ENCODE measurements around the gene SOX4. TPM values are rescaled to one million over a fixed set of nuclear protein-coding genes. Genes with fewer than 3 reads are reported as not detected.
A peak's percentile ranks its signal among the peaks of the same experiment; 100 is the strongest.

Gene SOX4
- polyA plus RNA-seq, 3 donors = 2.2 to 15.7 (median 2.5) TPM

DNA sequence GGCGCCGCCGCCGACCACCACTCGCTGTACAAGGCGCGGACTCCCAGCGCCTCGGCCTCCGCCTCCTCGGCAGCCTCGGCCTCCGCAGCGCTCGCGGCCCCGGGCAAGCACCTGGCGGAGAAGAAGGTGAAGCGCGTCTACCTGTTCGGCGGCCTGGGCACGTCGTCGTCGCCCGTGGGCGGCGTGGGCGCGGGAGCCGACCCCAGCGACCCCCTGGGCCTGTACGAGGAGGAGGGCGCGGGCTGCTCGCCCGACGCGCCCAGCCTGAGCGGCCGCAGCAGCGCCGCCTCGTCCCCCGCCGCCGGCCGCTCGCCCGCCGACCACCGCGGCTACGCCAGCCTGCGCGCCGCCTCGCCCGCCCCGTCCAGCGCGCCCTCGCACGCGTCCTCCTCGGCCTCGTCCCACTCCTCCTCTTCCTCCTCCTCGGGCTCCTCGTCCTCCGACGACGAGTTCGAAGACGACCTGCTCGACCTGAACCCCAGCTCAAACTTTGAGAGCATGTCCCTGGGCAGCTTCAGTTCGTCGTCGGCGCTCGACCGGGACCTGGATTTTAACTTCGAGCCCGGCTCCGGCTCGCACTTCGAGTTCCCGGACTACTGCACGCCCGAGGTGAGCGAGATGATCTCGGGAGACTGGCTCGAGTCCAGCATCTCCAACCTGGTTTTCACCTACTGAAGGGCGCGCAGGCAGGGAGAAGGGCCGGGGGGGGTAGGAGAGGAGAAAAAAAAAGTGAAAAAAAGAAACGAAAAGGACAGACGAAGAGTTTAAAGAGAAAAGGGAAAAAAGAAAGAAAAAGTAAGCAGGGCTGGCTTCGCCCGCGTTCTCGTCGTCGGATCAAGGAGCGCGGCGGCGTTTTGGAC lies 2.0 kb downstream of the SOX4 start:
- H3K9me3 Mint-ChIP-seq = peaks cover 0 to 2% (median 0%) of the 10 kb centered on the region in 7 donors
- H3K9ac ChIP-seq (ENCODE audit: insufficient read depth, low read length, poor library complexity, severe bottlenecking) = peak overlapping the region; percentile 75
- peaks cover 0 to 12% of the 10 kb centered on the region in 2 donors for H3K36me3 Mint-ChIP-seq
- peak in 2 of 3 donors; percentile 14 to 17 for DNase-seq
- TF ChIP-seq, protein P1, sequence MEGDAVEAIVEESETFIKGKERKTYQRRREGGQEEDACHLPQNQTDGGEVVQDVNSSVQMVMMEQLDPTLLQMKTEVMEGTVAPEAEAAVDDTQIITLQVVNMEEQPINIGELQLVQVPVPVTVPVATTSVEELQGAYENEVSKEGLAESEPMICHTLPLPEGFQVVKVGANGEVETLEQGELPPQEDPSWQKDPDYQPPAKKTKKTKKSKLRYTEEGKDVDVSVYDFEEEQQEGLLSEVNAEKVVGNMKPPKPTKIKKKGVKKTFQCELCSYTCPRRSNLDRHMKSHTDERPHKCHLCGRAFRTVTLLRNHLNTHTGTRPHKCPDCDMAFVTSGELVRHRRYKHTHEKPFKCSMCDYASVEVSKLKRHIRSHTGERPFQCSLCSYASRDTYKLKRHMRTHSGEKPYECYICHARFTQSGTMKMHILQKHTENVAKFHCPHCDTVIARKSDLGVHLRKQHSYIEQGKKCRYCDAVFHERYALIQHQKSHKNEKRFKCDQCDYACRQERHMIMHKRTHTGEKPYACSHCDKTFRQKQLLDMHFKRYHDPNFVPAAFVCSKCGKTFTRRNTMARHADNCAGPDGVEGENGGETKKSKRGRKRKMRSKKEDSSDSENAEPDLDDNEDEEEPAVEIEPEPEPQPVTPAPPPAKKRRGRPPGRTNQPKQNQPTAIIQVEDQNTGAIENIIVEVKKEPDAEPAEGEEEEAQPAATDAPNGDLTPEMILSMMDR (IDR thresholded peaks at IDR 0.05) = no peak
- under 1% methylated on average over 98 of the region's 108 CpGs for WGBS (ENCODE audit: insufficient coverage)
- peaks cover 45% of the 10 kb centered on the region for H3K79me2 ChIP-seq (ENCODE audit: insufficient read depth, low read length)
- H3K36me3 ChIP-seq (replicated peaks in 1 of 2; ENCODE audit: control insufficient read depth in 1 of 2, insufficient read depth in 2 of 2, low read length in 2 of 2) = no peaks in the 10 kb centered on the region
- peaks cover 28 to 44% of the 10 kb centered on the region in 2 donors for H3K4me1 ChIP-seq (ENCODE audit: control insufficient read depth in 1 of 2, insufficient read depth in 2 of 2, low read length in 2 of 2)
- intact Hi-C loops (cut with micrococcal nuclease) = loop anchor here (10.0 kb wide), 3 partner anchors 259 to 1391 kb away; no protein-coding TSS in a partner anchor
- H3K4me2 ChIP-seq (replicated peaks; ENCODE audit: extremely low read depth, low read length, poor library complexity, severe bottlenecking) = peak overlapping the region; percentile 97
- H3K27ac ChIP-seq (ENCODE audit: low read depth in 1 of 2, low read length in 2 of 2) = peak overlapping the region; percentile 79 to 85
- H3K9me3 ChIP-seq (replicated peaks in 1 of 2; ENCODE audit: control insufficient read depth in 1 of 2, insufficient read depth in 1 of 2, low read length in 2 of 2) = no peaks in the 10 kb centered on the region
- no peaks in the 10 kb centered on the region for H3K27me3 ChIP-seq (ENCODE audit: control insufficient read depth in 2 of 2, insufficient read depth in 2 of 2, low read length in 2 of 2)
- peaks cover 0 to 2% (median 1%) of the 10 kb centered on the region in 3 donors for H3K27me3 Mint-ChIP-seq (ENCODE audit: low read depth in 3 of 3)
- peaks cover 26% of the 10 kb centered on the region for H4K20me1 ChIP-seq (ENCODE audit: insufficient read depth, low read length)
- peak overlapping the region; percentile 91 for H2AFZ ChIP-seq (ENCODE audit: insufficient read depth, low read depth, low read length, poor library complexity, severe bottlenecking)
- peak overlapping the region; percentile 99 for H3K4me3 Mint-ChIP-seq
- peak overlapping the region; percentile 66 to 96 (median 92) for H3K27ac Mint-ChIP-seq
- H3K4me3 ChIP-seq (replicated peaks in 1 of 3; ENCODE audit: low read depth in 2 of 3, low read length in 3 of 3) = peak overlapping the region; percentile 82 to 94 (median 84)
- peaks cover 17% of the 10 kb centered on the region for H3K4me1 Mint-ChIP-seq

DNA sequence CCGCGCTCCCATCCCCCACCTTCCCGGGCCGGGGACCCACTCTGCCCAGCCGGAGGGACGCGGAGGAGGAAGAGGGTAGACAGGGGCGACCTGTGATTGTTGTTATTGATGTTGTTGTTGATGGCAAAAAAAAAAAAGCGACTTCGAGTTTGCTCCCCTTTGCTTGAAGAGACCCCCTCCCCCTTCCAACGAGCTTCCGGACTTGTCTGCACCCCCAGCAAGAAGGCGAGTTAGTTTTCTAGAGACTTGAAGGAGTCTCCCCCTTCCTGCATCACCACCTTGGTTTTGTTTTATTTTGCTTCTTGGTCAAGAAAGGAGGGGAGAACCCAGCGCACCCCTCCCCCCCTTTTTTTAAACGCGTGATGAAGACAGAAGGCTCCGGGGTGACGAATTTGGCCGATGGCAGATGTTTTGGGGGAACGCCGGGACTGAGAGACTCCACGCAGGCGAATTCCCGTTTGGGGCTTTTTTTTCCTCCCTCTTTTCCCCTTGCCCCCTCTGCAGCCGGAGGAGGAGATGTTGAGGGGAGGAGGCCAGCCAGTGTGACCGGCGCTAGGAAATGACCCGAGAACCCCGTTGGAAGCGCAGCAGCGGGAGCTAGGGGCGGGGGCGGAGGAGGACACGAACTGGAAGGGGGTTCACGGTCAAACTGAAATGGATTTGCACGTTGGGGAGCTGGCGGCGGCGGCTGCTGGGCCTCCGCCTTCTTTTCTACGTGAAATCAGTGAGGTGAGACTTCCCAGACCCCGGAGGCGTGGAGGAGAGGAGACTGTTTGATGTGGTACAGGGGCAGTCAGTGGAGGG lies 2.8 kb downstream of the SOX4 start:
- Histone ChIP-seq H3K36me3 (replicated peaks in 1 of 2; ENCODE audit: control insufficient read depth in 1 of 2, insufficient read depth in 2 of 2, low read length in 2 of 2) (no peaks in the 10 kb centered on the region), H3K4me1 (ENCODE audit: control insufficient read depth in 1 of 2, insufficient read depth in 2 of 2, low read length in 2 of 2) (peaks cover 28 to 44% of the 10 kb centered on the region in 2 donors), H3K79me2 (ENCODE audit: insufficient read depth, low read length) (peaks cover 45% of the 10 kb centered on the region), H3K4me2 (replicated peaks; ENCODE audit: extremely low read depth, low read length, poor library complexity, severe bottlenecking) (peak overlapping the region; percentile 97), H3K4me3 (replicated peaks in 1 of 3; ENCODE audit: low read depth in 2 of 3, low read length in 3 of 3) (peak overlapping the region; percentile 82 to 94 (median 84)), H3K9ac (ENCODE audit: insufficient read depth, low read length, poor library complexity, severe bottlenecking) (peak overlapping the region; percentile 75), H3K9me3 (replicated peaks in 1 of 2; ENCODE audit: control insufficient read depth in 1 of 2, insufficient read depth in 1 of 2, low read length in 2 of 2) (no peaks in the 10 kb centered on the region), H3K27me3 (ENCODE audit: control insufficient read depth in 2 of 2, insufficient read depth in 2 of 2, low read length in 2 of 2) (no peaks in the 10 kb centered on the region), H4K20me1 (ENCODE audit: insufficient read depth, low read length) (peaks cover 26% of the 10 kb centered on the region), H2AFZ (ENCODE audit: insufficient read depth, low read depth, low read length, poor library complexity, severe bottlenecking) (peak overlapping the region; percentile 91), H3K27ac (ENCODE audit: low read depth in 1 of 2, low read length in 2 of 2) (peak overlapping the region; percentile 44 to 78)
- TF ChIP-seq, protein P1 (IDR thresholded peaks at IDR 0.05) = no peak
- H3K27me3 Mint-ChIP-seq (ENCODE audit: low read depth in 3 of 3) = peaks cover 1 to 2% (median 2%) of the 10 kb centered on the region in 3 donors
- H3K27ac Mint-ChIP-seq = peak overlapping the region; percentile 82 to 96 (median 92)
- peak; percentile 15 to 74 (median 29) for DNase-seq
- H3K4me1 Mint-ChIP-seq = peaks cover 17% of the 10 kb centered on the region
- peaks cover 0 to 12% of the 10 kb centered on the region in 2 donors for H3K36me3 Mint-ChIP-seq
- intact Hi-C loops (cut with micrococcal nuclease) = loop anchor here (10.0 kb wide), 3 partner anchors 258 to 1392 kb away; no protein-coding TSS in a partner anchor
- H3K4me3 Mint-ChIP-seq = peak overlapping the region; percentile 99
- WGBS (ENCODE audit: insufficient coverage) = under 1% methylated on average over 14 of the region's 43 CpGs
- peaks cover 0 to 2% (median 0%) of the 10 kb centered on the region in 7 donors for H3K9me3 Mint-ChIP-seq
